Measurements from ENCODE around the gene WNT4. TPM values are rescaled to one million over a fixed set of nuclear protein-coding genes. Genes with fewer than 3 reads are reported as not detected.

The WNT4 gene
- total and polyA plus RNA-seq, 9 of the 15 experiments (the other 6 are each of a cell fraction or from before 2014, with no cell fraction given): 0.01 TPM; not detected in 8

GRCh38 chr1:22189619-22190018 lies 46.7 kb upstream of the WNT4 start (continued):
- TF ChIP-seq REST (IDR thresholded peaks at IDR 0.05; ENCODE audit: borderline replicate concordance) (peak; percentile 89), REST (CRISPR knock-in tag; IDR thresholded peaks at IDR 0.05; ENCODE audit: low read depth) (no peak), ESRRA (IDR thresholded peaks at IDR 0.05; ENCODE audit: borderline replicate concordance, low read depth) (0 out of 2 replicates have a peak, but pooled peaks have one; percentile 29), TOE1 (IDR thresholded peaks at IDR 0.05; ENCODE audit: borderline replicate concordance) (no peak), TOE1 (CRISPR knock-in tag; IDR thresholded peaks at IDR 0.05; ENCODE audit: borderline replicate concordance, low read depth) (no peak)
